HCT116 (cell line): ENCODE measurements around the gene ANKRD23. TPM values are rescaled to one million over a fixed set of nuclear protein-coding genes. Genes with fewer than 3 reads are reported as not detected.

Experiments
- ATAC-seq: fragments of 200-7000 bp; cut with Tn5 transposase; 2 replicates; pipeline ENCODE4 v1.9.1; 2020; ENCODE audit warnings: mild to moderate bottlenecking, moderate library complexity
- BruUV-seq: library from RNA; stranded (reverse); fragments of 400-500 nt; replicated peaks from 2 replicates; lab custom pipeline; 2021; lab: Mats Ljungman, UMichigan
- CTCF ChIA-PET: fragments of 300-600 bp; sonication (Branson Sonifier 250); formaldehyde crosslinking; loops from one replicate; lab custom pipeline; 2021; ENCODE audit warnings: antibody characterized with exemption; lab: Charles Lee
- POLR2A ChIA-PET: fragments of 300-600, 350-600 bp; sonication (Branson Sonifier 250); formaldehyde crosslinking; loops from one replicate; lab custom pipeline; 2021; ENCODE audit warnings: antibody characterized with exemption; lab: Charles Lee
- RAD21 ChIA-PET, 2 experiments: fragments of 300-600 bp; sonication (Branson Sonifier 250); formaldehyde crosslinking; loops; one replicate each; lab custom pipeline; 2023; ENCODE audit warnings: low total read pairs in 2 of 2; ENCODE audit not compliant: uncharacterized antibody in 2 of 2, unreplicated experiment in 2 of 2, low non-redundant PET in 1 of 2; lab: Charles Lee
- DNase-seq: peaks from one replicate; pipeline ENCODE4 v3.0.0-alpha.2; 2010; ENCODE audit warnings: low read depth, low spot score
- H2AFZ ChIP-seq: fragments of 200-600 bp; shearing (Covaris generic), sonication (generic); 2 replicates; pipeline ENCODE4 v1.6.1; 2017; ENCODE audit warnings: low read depth, mixed run types, mixed read lengths, antibody characterized with exemption, low read length; ENCODE audit not compliant: poor library complexity, severe bottlenecking
- H3K27ac ChIP-seq: 2 replicates; pipeline ENCODE4 v1.5.1; 2012; ENCODE audit warnings: low read depth, low read length
- H3K27me3 ChIP-seq: fragments of 200-600 bp; sonication (generic); 2 replicates; pipeline ENCODE4 v1.6.1; 2016; ENCODE audit warnings: mixed run types, low read length, mixed read lengths; ENCODE audit not compliant: insufficient read depth
- H3K36me3 ChIP-seq, 2 experiments: fragments of 200-500 bp in 1 of 2; fragments of 200-600 bp in 1 of 2; sonication (Bioruptor generic) in 1 of 2; sonication (generic) in 1 of 2; 2 replicates each; pipeline versions ENCODE4 v1.5.1 to v1.6.1; 2014 to 2016; ENCODE audit warnings: low read length in 2 of 2, inconsistent platforms in 1 of 2, mixed read lengths in 1 of 2, mixed run types in 1 of 2; ENCODE audit not compliant: insufficient read depth in 2 of 2, control insufficient read depth in 1 of 2
- H3K4me1 ChIP-seq, 2 experiments: fragments of 200-600 bp in 1 of 2; sonication (generic) in 1 of 2; 2 replicates each; pipeline versions ENCODE4 v1.5.1 to v1.6.1; 2012 to 2017; ENCODE audit warnings: low read length in 2 of 2, inconsistent platforms in 1 of 2, mild to moderate bottlenecking in 1 of 2, mixed read lengths in 1 of 2, mixed run types in 1 of 2, moderate library complexity in 1 of 2; ENCODE audit not compliant: insufficient read depth in 2 of 2, control insufficient read depth in 1 of 2
- H3K4me2 ChIP-seq: fragments of 200-600 bp; sonication (generic); 2 replicates; pipeline ENCODE4 v1.6.1; 2017; ENCODE audit warnings: mixed run types, low read length, mixed read lengths
- H3K4me3 ChIP-seq, 2 experiments: fragments of 200-600 bp in 1 of 2; sonication (generic) in 1 of 2; replicated peaks in 1 of 2; 2 replicates each; pipeline ENCODE4 v1.5.1; 2011 to 2016; ENCODE audit warnings: low read length in 2 of 2, control low read depth in 1 of 2, low read depth in 1 of 2, mild to moderate bottlenecking in 1 of 2, mixed read lengths in 1 of 2, mixed run types in 1 of 2
- H3K79me2 ChIP-seq: fragments of 200-600 bp; sonication (generic); 2 replicates; pipeline ENCODE4 v1.6.1; 2017; ENCODE audit warnings: mild to moderate bottlenecking, mixed run types, low read length, moderate library complexity, mixed read lengths; ENCODE audit not compliant: insufficient read depth
- H3K9ac ChIP-seq: fragments of 200-600 bp; sonication (generic); 2 replicates; pipeline ENCODE4 v1.6.1; 2016; ENCODE audit warnings: low read length, mixed read lengths
- H3K9me2 ChIP-seq: fragments of 200-600 bp; sonication (generic), shearing (Covaris generic); 2 replicates; pipeline ENCODE4 v1.6.1; 2017; ENCODE audit warnings: mixed run types, mild to moderate bottlenecking, moderate library complexity; ENCODE audit not compliant: insufficient read depth
- H3K9me3 ChIP-seq, 2 experiments: fragments of 200-500 bp in 1 of 2; fragments of 200-600 bp in 1 of 2; sonication (Bioruptor generic) in 1 of 2; sonication (generic) in 1 of 2; 2 replicates each; pipeline ENCODE4 v1.6.1; 2014 to 2017; ENCODE audit warnings: low read length in 2 of 2, mixed read lengths in 2 of 2, inconsistent platforms in 1 of 2, low read depth in 1 of 2, mild to moderate bottlenecking in 1 of 2, mixed run types in 1 of 2, moderate library complexity in 1 of 2; ENCODE audit not compliant: control insufficient read depth in 1 of 2, insufficient read depth in 1 of 2
- H4K20me1 ChIP-seq: fragments of 200-600 bp; sonication (generic), shearing (Covaris generic); 2 replicates; pipeline ENCODE4 v1.6.1; 2017; ENCODE audit warnings: mixed run types, mild to moderate bottlenecking, moderate library complexity; ENCODE audit not compliant: insufficient read depth
- CBX3 ChIP-seq: IDR thresholded peaks from 2 replicates; pipeline ENCODE4 v1.6.1; 2012; ENCODE audit warnings: low read depth
- EZH2phosphoT487 ChIP-seq: fragments of 200-600 bp; IDR thresholded peaks from 2 replicates; pipeline ENCODE4 v1.6.1; 2018; ENCODE audit warnings: antibody characterized with exemption, borderline replicate concordance
- FOSL1 ChIP-seq: IDR thresholded peaks from 2 replicates; pipeline ENCODE4 v1.6.1; 2012; ENCODE audit warnings: low read depth
- POLR2AphosphoS5 ChIP-seq: IDR thresholded peaks from 2 replicates; pipeline ENCODE4 v1.6.1; 2011; ENCODE audit warnings: mild to moderate bottlenecking, low read depth, low read length, moderate library complexity
- REST ChIP-seq: IDR thresholded peaks from 2 replicates; pipeline ENCODE4 v1.6.1; 2012; ENCODE audit warnings: low read depth
- ZNF274 ChIP-seq: fragments of 200-500 bp; sonication (Bioruptor generic); IDR thresholded peaks from 2 replicates; pipeline ENCODE4 v1.6.1; 2014; ENCODE audit warnings: mild to moderate bottlenecking, low read depth, low read length, inconsistent platforms
- intact Hi-C: fragments of 100-400 bp; cut with micrococcal nuclease; formaldehyde crosslinking; loops from 2 replicates; pipeline ENCODE4 v1.10.0; 2022
- total RNA-seq: library from RNA; stranded (reverse); gene quantifications from one replicate; pipeline ENCODE4 v1.2.1, GENCODE V29; 2021; ENCODE audit not compliant: unreplicated experiment
- TF ChIP-seq, protein P1 (sequence below): IDR thresholded peaks from 2 replicates; pipeline ENCODE4 v1.6.1; 2011; ENCODE audit warnings: mild to moderate bottlenecking, low read length, moderate library complexity; ENCODE audit not compliant: insufficient replicate concordance; ENCODE audit errors: extremely low read depth

The ANKRD23 gene
- total RNA-seq, 1 experiment from 2014 or later: 1.4 TPM

DNA sequence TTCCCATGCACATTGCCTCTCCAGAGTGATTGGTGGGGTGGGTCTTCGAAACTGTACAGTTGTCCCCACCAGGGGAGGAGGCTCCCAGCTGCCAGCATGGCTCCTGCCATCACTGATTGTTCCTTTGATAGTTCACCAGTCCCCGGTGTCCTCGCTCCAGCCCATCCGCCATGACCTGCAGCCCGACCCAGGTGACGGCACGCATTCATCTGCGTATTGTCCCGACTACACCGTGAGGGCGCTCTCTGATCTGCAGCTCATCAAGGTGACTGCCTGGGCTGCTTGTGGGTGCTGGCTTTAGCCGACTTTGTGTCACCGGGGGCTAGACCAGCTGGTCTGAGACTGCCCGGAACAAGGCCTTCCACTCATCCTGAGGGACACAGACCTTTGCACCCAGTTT, 15.4 kb downstream of the ANKRD23 start:
- Histone ChIP-seq H3K9ac (no peak overlapping the region), H4K20me1 (no peaks in the 10 kb centered on the region), H3K27ac (no peak overlapping the region), H3K9me3 (no peaks in the 10 kb centered on the region), H3K4me1 (peaks cover 0 to 12% of the 10 kb centered on the region in 2 experiments; a peak in 2 of 4 replicates), H3K4me2 (no peak overlapping the region), H3K4me3 (no peak overlapping the region), H3K27me3 (no peaks in the 10 kb centered on the region), H2AFZ (no peak overlapping the region), H3K36me3 (peaks cover 31 to 32% of the 10 kb centered on the region in 2 experiments; a peak in 3 of 4 replicates), H3K79me2 (peaks cover 12% of the 10 kb centered on the region), H3K9me2 (no peaks in the 10 kb centered on the region)
- ATAC-seq: no peak
- ChIA-PET CTCF (no interaction called here), RAD21 (no interaction called here), POLR2A (no interaction called here)
- TF ChIP-seq, protein P1, sequence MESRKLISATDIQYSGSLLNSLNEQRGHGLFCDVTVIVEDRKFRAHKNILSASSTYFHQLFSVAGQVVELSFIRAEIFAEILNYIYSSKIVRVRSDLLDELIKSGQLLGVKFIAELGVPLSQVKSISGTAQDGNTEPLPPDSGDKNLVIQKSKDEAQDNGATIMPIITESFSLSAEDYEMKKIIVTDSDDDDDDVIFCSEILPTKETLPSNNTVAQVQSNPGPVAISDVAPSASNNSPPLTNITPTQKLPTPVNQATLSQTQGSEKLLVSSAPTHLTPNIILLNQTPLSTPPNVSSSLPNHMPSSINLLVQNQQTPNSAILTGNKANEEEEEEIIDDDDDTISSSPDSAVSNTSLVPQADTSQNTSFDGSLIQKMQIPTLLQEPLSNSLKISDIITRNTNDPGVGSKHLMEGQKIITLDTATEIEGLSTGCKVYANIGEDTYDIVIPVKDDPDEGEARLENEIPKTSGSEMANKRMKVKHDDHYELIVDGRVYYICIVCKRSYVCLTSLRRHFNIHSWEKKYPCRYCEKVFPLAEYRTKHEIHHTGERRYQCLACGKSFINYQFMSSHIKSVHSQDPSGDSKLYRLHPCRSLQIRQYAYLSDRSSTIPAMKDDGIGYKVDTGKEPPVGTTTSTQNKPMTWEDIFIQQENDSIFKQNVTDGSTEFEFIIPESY: no peak
- TF ChIP-seq CBX3 (no peak), ZNF274 (no peak), FOSL1 (no peak), POLR2AphosphoS5 (no peak), EZH2phosphoT487 (no peak), REST (no peak)
- intact Hi-C loops: no loop called here
- BruUV-seq: no TSS peak
- no peak for DNase-seq
